ENCODE data around the gene SLC7A14.
"Not testable (repeated sequence)": the region's sequence is repeated elsewhere in the genome, so short reads cannot be mapped to it uniquely, and the experiment has no call there.

SLC7A14 gene

DNA sequence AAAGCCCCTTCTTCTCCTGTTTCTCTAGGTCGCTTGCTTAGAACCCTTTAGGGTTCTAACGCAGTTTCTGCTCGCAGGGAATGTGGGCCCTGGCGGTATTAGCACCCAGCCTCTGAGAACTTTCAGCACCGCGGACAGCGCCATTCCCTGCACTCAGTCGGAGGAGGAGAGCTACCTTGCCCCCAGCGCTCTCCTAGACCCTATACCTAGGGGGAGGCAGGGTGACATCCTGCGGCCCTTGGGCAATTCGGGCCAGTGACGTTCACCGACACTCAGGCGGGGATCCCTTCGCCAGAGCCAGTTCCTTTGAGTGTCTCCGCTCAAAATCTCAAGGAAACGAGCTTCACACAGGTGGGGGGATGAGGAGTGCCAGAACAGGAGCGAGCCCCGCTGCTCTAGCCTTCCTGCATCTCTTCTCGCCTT is 1.3 kb downstream of the SLC7A14 start:
- Histone ChIP-seq H3K4me2 (ENCODE audit: insufficient read depth, low read length) (no peak overlapping the region), H3K9ac (ENCODE audit: low read depth, low read length) (no peak overlapping the region), H3K4me1 (ENCODE audit: insufficient read depth, low read length) (no peaks in the 10 kb centered on the region), H3K9me3 (ENCODE audit: insufficient read depth, low read length, severe bottlenecking) (no peaks in the 10 kb centered on the region), H3K27me3 (ENCODE audit: insufficient read depth, low read length, poor library complexity) (no peaks in the 10 kb centered on the region), H4K20me1 (ENCODE audit: insufficient read depth, low read length) (no peaks in the 10 kb centered on the region), H2AFZ (ENCODE audit: low read depth, low read length) (no peak overlapping the region), H3K4me3 (ENCODE audit: low read depth in 1 of 2, low read length in 2 of 2) (no peak overlapping the region), H3K36me3 (ENCODE audit: insufficient read depth, low read length) (no peaks in the 10 kb centered on the region), H3K27ac (ENCODE audit: low read length) (no peak overlapping the region), H3K79me2 (ENCODE audit: insufficient read depth, low read length) (no peaks in the 10 kb centered on the region)
- DNase-seq (peak; percentile 63), ATAC-seq (ENCODE audit: insufficient read depth, low read depth) (peak; percentile 95)
- TF ChIP-seq, protein P1, sequence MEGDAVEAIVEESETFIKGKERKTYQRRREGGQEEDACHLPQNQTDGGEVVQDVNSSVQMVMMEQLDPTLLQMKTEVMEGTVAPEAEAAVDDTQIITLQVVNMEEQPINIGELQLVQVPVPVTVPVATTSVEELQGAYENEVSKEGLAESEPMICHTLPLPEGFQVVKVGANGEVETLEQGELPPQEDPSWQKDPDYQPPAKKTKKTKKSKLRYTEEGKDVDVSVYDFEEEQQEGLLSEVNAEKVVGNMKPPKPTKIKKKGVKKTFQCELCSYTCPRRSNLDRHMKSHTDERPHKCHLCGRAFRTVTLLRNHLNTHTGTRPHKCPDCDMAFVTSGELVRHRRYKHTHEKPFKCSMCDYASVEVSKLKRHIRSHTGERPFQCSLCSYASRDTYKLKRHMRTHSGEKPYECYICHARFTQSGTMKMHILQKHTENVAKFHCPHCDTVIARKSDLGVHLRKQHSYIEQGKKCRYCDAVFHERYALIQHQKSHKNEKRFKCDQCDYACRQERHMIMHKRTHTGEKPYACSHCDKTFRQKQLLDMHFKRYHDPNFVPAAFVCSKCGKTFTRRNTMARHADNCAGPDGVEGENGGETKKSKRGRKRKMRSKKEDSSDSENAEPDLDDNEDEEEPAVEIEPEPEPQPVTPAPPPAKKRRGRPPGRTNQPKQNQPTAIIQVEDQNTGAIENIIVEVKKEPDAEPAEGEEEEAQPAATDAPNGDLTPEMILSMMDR (IDR thresholded peaks at IDR 0.05; ENCODE audit: borderline replicate concordance, extremely low read depth, low read length, poor library complexity, severe bottlenecking), result no peak
- TF ChIP-seq EZH2 (IDR thresholded peaks at IDR 0.05; ENCODE audit: borderline replicate concordance, low read depth, low read length, severe bottlenecking), result no peak

DNA sequence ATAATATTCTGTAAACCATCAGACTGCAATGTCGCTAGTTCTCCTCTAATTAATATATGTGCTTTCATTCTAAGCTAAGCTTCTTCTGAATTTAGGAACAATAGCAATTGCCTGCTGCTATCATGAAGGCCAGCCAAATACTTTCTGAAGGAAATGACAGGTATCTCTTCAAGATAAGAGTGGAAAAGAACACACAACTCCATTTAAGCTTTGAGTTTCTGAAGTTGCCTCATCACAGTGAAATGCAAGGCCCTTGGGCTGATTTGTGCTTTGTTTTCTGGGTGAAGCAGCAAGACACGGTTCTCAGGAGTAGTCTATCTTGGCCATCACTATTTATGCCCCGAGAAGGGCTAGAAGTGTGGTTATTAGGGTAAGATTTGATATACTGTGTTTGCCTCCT is 6.2 kb downstream of the SLC7A14 start:
- Histone ChIP-seq H2AFZ (ENCODE audit: low read depth, low read length) (no peak overlapping the region), H3K27ac (ENCODE audit: low read length) (no peak overlapping the region), H3K4me1 (ENCODE audit: insufficient read depth, low read length) (no peaks in the 10 kb centered on the region), H3K36me3 (ENCODE audit: insufficient read depth, low read length) (no peaks in the 10 kb centered on the region), H3K9ac (ENCODE audit: low read depth, low read length) (no peak overlapping the region), H3K27me3 (ENCODE audit: insufficient read depth, low read length, poor library complexity) (no peaks in the 10 kb centered on the region), H3K79me2 (ENCODE audit: insufficient read depth, low read length) (no peaks in the 10 kb centered on the region), H4K20me1 (ENCODE audit: insufficient read depth, low read length) (no peaks in the 10 kb centered on the region), H3K4me3 (ENCODE audit: low read depth in 1 of 2, low read length in 2 of 2) (no peak overlapping the region), H3K4me2 (ENCODE audit: insufficient read depth, low read length) (no peak overlapping the region), H3K9me3 (ENCODE audit: insufficient read depth, low read length, severe bottlenecking) (no peaks in the 10 kb centered on the region)
- TF ChIP-seq EZH2 (IDR thresholded peaks at IDR 0.05; ENCODE audit: borderline replicate concordance, low read depth, low read length, severe bottlenecking), result no peak
- TF ChIP-seq, protein P1 (IDR thresholded peaks at IDR 0.05; ENCODE audit: borderline replicate concordance, extremely low read depth, low read length, poor library complexity, severe bottlenecking), result no peak
- no peak for DNase-seq
- no peak for ATAC-seq (ENCODE audit: insufficient read depth, low read depth)

DNA sequence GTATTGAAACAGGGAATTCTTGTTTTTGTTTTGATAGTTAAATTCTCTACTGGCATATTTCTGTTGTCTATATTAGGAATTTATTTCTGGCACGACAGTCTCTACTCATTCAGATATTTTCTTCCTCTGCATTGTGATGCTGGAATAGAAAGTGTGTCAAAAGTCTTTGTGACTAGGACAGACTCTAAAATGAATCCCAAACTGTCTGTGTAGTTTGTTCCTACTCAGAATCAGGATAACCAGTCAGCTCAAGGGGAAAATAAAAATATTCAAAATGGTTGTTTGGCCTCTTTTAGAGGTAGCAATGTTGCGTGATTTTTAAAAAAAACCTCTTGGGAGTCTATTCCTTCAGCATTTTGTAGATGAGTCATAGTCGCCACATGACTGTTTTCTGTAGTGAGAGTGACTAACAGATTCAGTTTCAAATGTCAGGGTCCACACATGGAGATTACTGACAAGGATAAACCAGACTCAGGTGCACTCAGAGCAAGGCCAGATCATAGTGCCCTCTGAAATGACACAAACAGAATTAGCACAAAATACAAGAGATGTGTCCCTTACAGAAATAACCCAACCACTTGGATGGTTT is 13.1 kb downstream of the SLC7A14 start:
- Histone ChIP-seq H3K4me2 (ENCODE audit: insufficient read depth, low read length) (no peak overlapping the region), H4K20me1 (ENCODE audit: insufficient read depth, low read length) (no peaks in the 10 kb centered on the region), H3K4me1 (ENCODE audit: insufficient read depth, low read length) (no peaks in the 10 kb centered on the region), H3K36me3 (ENCODE audit: insufficient read depth, low read length) (no peaks in the 10 kb centered on the region), H3K79me2 (ENCODE audit: insufficient read depth, low read length) (no peaks in the 10 kb centered on the region), H3K9me3 (ENCODE audit: insufficient read depth, low read length, severe bottlenecking) (no peaks in the 10 kb centered on the region), H3K9ac (ENCODE audit: low read depth, low read length) (no peak overlapping the region), H3K4me3 (ENCODE audit: low read depth in 1 of 2, low read length in 2 of 2) (no peak overlapping the region), H3K27ac (ENCODE audit: low read length) (no peak overlapping the region), H3K27me3 (ENCODE audit: insufficient read depth, low read length, poor library complexity) (no peaks in the 10 kb centered on the region), H2AFZ (ENCODE audit: low read depth, low read length) (no peak overlapping the region)
- TF ChIP-seq, protein P1 (IDR thresholded peaks at IDR 0.05; ENCODE audit: borderline replicate concordance, extremely low read depth, low read length, poor library complexity, severe bottlenecking), result no peak
- no peak for TF ChIP-seq EZH2 (IDR thresholded peaks at IDR 0.05; ENCODE audit: borderline replicate concordance, low read depth, low read length, severe bottlenecking)
- no peak for DNase-seq
- no peak for ATAC-seq (ENCODE audit: insufficient read depth, low read depth)

DNA sequence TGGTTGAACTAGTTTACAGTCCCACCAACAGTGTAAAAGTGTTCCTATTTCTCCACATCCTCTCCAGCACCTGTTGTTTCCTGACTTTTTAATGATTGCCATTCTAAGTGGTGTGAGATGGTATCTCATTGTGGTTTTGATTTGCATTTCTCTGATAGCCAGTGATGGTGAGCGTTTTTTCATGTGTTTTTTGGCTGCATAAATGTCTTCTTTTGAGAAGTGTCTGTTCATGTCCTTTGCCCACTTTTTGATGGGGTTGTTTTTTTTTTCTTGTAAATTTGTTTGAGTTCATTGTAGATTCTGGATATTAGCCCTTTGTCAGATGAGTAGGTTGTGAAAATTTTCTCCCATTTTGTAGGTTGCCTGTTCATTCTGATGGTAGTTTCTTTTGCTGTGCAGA is 18.3 kb downstream of the SLC7A14 start:
- H3K4me2 ChIP-seq (ENCODE audit: insufficient read depth, low read length); H2AFZ ChIP-seq (ENCODE audit: low read depth, low read length); H3K27ac ChIP-seq (ENCODE audit: low read length); H3K79me2 ChIP-seq (ENCODE audit: insufficient read depth, low read length); H3K9me3 ChIP-seq (ENCODE audit: insufficient read depth, low read length, severe bottlenecking); H3K36me3 ChIP-seq (ENCODE audit: insufficient read depth, low read length); H3K4me3 ChIP-seq (ENCODE audit: low read depth in 1 of 2, low read length in 2 of 2); DNase-seq; H3K27me3 ChIP-seq (ENCODE audit: insufficient read depth, low read length, poor library complexity); ATAC-seq (ENCODE audit: insufficient read depth, low read depth); H3K4me1 ChIP-seq (ENCODE audit: insufficient read depth, low read length); H3K9ac ChIP-seq (ENCODE audit: low read depth, low read length); H4K20me1 ChIP-seq (ENCODE audit: insufficient read depth, low read length): not testable (repeated sequence)
